Measurements from ENCODE around the gene TNK1.

DNA sequence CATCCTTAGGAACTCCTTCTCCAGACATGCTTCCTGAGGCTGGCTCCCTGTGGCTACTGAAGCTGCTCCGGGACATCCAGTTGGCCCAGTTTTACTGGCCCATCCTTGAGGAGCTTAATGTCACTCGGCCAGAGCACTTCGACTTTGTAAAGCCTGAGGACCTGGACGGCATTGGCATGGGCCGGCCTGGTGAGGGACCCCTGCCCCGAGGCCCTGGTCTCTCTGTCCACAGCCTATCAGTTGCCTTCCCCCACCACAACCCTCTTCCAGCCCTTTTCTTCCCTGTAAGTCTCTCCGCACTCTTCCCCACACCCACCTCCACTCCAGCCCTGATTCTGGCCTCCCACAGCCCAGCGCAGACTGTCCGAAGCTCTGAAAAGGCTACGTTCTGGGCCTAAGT, 2.0 kb downstream of the TNK1 start:
- TF ChIP-seq, protein P1, sequence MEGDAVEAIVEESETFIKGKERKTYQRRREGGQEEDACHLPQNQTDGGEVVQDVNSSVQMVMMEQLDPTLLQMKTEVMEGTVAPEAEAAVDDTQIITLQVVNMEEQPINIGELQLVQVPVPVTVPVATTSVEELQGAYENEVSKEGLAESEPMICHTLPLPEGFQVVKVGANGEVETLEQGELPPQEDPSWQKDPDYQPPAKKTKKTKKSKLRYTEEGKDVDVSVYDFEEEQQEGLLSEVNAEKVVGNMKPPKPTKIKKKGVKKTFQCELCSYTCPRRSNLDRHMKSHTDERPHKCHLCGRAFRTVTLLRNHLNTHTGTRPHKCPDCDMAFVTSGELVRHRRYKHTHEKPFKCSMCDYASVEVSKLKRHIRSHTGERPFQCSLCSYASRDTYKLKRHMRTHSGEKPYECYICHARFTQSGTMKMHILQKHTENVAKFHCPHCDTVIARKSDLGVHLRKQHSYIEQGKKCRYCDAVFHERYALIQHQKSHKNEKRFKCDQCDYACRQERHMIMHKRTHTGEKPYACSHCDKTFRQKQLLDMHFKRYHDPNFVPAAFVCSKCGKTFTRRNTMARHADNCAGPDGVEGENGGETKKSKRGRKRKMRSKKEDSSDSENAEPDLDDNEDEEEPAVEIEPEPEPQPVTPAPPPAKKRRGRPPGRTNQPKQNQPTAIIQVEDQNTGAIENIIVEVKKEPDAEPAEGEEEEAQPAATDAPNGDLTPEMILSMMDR (conservative IDR thresholded peaks at IDR 0.05; ENCODE audit: low read depth, low read length) = no peak
- no peak for TF ChIP-seq EZH2 (IDR thresholded peaks at IDR 0.05; ENCODE audit: borderline replicate concordance, low read depth, low read length, poor library complexity, severe bottlenecking)
